GM12892 (cell line): Measurements from ENCODE around the gene SYT5.
"Not testable (repeated sequence)": the region's sequence is repeated elsewhere in the genome, so short reads cannot be mapped to it uniquely, and the experiment has no call there.

Experiments used
- POLR2A ChIP-seq: IDR thresholded peaks from 2 replicates; pipeline ENCODE4 v1.6.1; 2011; ENCODE audit warnings: low read depth, low read length, control low read depth
- POLR2AphosphoS5 ChIP-seq: IDR thresholded peaks from 2 replicates; pipeline ENCODE4 v1.6.1; 2011; ENCODE audit warnings: low read depth, low read length, control low read depth

GRCh38 chr19:55155784-55156183, 24.3 kb downstream of the SYT5 start:
- not testable (repeated sequence) for TF ChIP-seq POLR2AphosphoS5, POLR2A
